Esophagus mucosa (tissue), 1 donor: ENCODE data around the gene TMEM185B. TPM values are rescaled to one million over a fixed set of nuclear protein-coding genes. Genes with fewer than 3 reads are reported as not detected.

Experiments used
- ATAC-seq: fragments of 200-7000 bp; cut with Tn5 transposase; one replicate; pipeline ENCODE4 v1.9.1; 2020
- total RNA-seq: library from RNA; stranded (reverse); gene quantifications from one replicate; pipeline ENCODE4 v1.2.4, GENCODE V29; 2023
- donor health status: DM: yes; HTN: yes; CAD: no.

Gene TMEM185B
- total RNA-seq, 1 donor from 2014 or later = 20.3 TPM

GRCh38 chr2:120230515-120231471, 7.6 kb upstream of the TMEM185B start:
- ATAC-seq = no peak

GRCh38 chr2:120229341-120229740, 6.1 kb upstream of the TMEM185B start:
- ATAC-seq = no peak

GRCh38 chr2:120228503-120228902, 5.3 kb upstream of the TMEM185B start:
- ATAC-seq = no peak

- ATAC-seq = no peak
These were observed 4.2 kb upstream of the TMEM185B start for GRCh38 chr2:120227111-120227991.

- ATAC-seq = no peak
These were observed 3.1 kb upstream of the TMEM185B start for GRCh38 chr2:120226316-120226715.

- no peak for ATAC-seq
These were observed 2.4 kb upstream of the TMEM185B start for GRCh38 chr2:120225549-120226065.

- ATAC-seq = no peak
These were observed 1.7 kb upstream of the TMEM185B start for GRCh38 chr2:120224735-120225548.

- ATAC-seq = no peak
These were observed 1.1 kb upstream of the TMEM185B start for GRCh38 chr2:120224256-120224655.

- no peak for ATAC-seq
These were observed 790 bp downstream of the TMEM185B start for GRCh38 chr2:120222186-120223033.

GRCh38 chr2:120221616-120222015, 1.6 kb downstream of the TMEM185B start:
- no peak for ATAC-seq

GRCh38 chr2:120220756-120221155, 2.4 kb downstream of the TMEM185B start:
- no peak for ATAC-seq

- no peak for ATAC-seq
These were observed 3.4 kb downstream of the TMEM185B start for GRCh38 chr2:120219766-120220165.

- ATAC-seq = no peak
These were observed 3.9 kb downstream of the TMEM185B start for GRCh38 chr2:120219291-120219690.

- no peak for ATAC-seq
These were observed 5.0 kb downstream of the TMEM185B start for GRCh38 chr2:120218181-120218580.

GRCh38 chr2:120210270-120210693, 12.9 kb downstream of the TMEM185B start:
- no peak for ATAC-seq

- peak; percentile 55 for ATAC-seq
These were observed 13.6 kb downstream of the TMEM185B start for GRCh38 chr2:120209427-120210269.

- ATAC-seq = no peak
These were observed 14.5 kb downstream of the TMEM185B start for GRCh38 chr2:120208381-120209353.

- peak; percentile 45 for ATAC-seq
These were observed 17.1 kb downstream of the TMEM185B start for GRCh38 chr2:120206022-120206581.
